ENCODE measurements around the gene REC8.

DNA sequence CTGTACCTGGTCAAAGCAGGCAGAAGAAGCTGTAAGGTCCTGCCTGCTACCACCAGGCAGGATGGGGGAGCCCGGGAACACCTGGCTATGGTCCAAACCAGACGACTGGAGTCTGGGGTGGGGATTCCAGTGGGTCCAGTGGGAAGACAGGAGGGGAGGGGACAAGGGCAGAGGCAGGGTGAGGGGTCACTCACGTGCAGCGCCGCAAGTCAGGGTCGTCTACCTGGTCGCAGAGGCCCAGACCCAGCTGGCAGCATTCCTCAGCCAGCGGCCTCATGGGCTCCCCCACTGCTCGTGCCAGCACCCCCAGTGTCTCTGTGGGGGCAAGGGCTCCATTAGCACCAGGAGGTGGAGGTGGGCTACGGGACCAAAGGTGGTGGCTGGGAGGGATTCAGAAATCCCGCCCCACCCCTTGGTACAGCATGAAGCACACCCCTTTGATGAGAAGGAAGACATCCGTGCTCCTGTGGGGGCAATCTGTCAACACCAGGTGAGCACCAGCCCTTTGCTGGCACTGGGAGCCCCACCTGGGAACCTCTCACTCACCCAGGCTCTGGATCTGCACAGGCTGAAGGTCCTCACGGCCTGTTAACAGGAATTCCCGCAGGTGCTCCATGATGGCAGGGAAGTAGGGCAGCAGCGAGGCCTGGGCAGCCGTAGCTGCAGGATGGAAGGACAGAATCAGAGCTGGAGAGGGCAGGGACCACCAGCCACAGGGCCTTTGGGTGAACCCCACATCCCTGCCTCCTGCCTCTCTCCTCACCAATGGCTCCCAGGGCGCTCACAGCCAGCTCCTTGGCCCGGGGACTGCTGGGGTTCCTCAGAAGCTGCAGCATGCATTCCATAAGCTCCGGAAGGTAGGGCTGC lies 12.5 kb downstream of the REC8 start:
- TF ChIP-seq, protein P1, sequence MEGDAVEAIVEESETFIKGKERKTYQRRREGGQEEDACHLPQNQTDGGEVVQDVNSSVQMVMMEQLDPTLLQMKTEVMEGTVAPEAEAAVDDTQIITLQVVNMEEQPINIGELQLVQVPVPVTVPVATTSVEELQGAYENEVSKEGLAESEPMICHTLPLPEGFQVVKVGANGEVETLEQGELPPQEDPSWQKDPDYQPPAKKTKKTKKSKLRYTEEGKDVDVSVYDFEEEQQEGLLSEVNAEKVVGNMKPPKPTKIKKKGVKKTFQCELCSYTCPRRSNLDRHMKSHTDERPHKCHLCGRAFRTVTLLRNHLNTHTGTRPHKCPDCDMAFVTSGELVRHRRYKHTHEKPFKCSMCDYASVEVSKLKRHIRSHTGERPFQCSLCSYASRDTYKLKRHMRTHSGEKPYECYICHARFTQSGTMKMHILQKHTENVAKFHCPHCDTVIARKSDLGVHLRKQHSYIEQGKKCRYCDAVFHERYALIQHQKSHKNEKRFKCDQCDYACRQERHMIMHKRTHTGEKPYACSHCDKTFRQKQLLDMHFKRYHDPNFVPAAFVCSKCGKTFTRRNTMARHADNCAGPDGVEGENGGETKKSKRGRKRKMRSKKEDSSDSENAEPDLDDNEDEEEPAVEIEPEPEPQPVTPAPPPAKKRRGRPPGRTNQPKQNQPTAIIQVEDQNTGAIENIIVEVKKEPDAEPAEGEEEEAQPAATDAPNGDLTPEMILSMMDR (IDR thresholded peaks at IDR 0.05), result no peak
- TF ChIP-seq EZH2phosphoT487 (IDR thresholded peaks at IDR 0.05) (no peak), EZH2 (IDR thresholded peaks at IDR 0.05) (no peak)

Data from neural progenitor cell (in vitro differentiated cells).